CD4-positive, alpha-beta T cell treated with Interleukin-21 for 1 hour (primary cell): ENCODE results near the gene MLN.

ENCODE experiments used
- DNase-seq: peaks from one replicate; pipeline ENCODE4 v3.0.0-alpha.2; 2020

MLN gene

GRCh38 chr6:33787954-33788693 is 15.7 kb downstream of the MLN start:
- DNase-seq, result peak; percentile 68

GRCh38 chr6:33787346-33787953 is 16.4 kb downstream of the MLN start:
- DNase-seq, result peak; percentile 5

- DNase-seq, result no peak
Observed at GRCh38 chr6:33786736-33787135, 17.1 kb downstream of the MLN start.

- no peak for DNase-seq
Observed at GRCh38 chr6:33785778-33786177, 18.0 kb downstream of the MLN start.

- no peak for DNase-seq
Observed at GRCh38 chr6:33784787-33785186, 19.0 kb downstream of the MLN start.

- DNase-seq, result no peak
Observed at GRCh38 chr6:33783781-33784520, 19.9 kb downstream of the MLN start.

- no peak for DNase-seq
Observed at GRCh38 chr6:33782561-33782960, 21.2 kb downstream of the MLN start.

GRCh38 chr6:33781131-33781975 is 22.4 kb downstream of the MLN start:
- DNase-seq, result no peak

- DNase-seq, result no peak
Observed at GRCh38 chr6:33779895-33780294, 23.9 kb downstream of the MLN start.

GRCh38 chr6:33779290-33779689 is 24.5 kb downstream of the MLN start:
- no peak for DNase-seq

- DNase-seq, result no peak
Observed at GRCh38 chr6:33778444-33779121, 25.2 kb downstream of the MLN start.

GRCh38 chr6:33777398-33778388 is 26.1 kb downstream of the MLN start:
- DNase-seq, result no peak

- DNase-seq, result no peak
Observed at GRCh38 chr6:33776764-33777163, 27.0 kb downstream of the MLN start.

- no peak for DNase-seq
Observed at GRCh38 chr6:33776186-33776585, 27.6 kb downstream of the MLN start.

GRCh38 chr6:33774774-33775173 is 29.0 kb downstream of the MLN start:
- DNase-seq, result no peak

GRCh38 chr6:33772902-33773472 is 30.8 kb downstream of the MLN start:
- DNase-seq, result no peak

GRCh38 chr6:33772082-33772830 is 31.5 kb downstream of the MLN start:
- no peak for DNase-seq

- DNase-seq, result peak; percentile 59
Observed at GRCh38 chr6:33771146-33772081, 32.4 kb downstream of the MLN start.

GRCh38 chr6:33770833-33771145 is 33.0 kb downstream of the MLN start:
- DNase-seq, result no peak
